OCI-LY3 (cell line): ENCODE results near the gene WIPF3.

Experiments
- H2AFZ ChIP-seq: fragments of 200-600, 300-600 bp; shearing (Covaris generic); 2 replicates; pipeline ENCODE4 v1.6.0; 2014; ENCODE audit warnings: antibody characterized with exemption, low read depth, low read length
- H3K27ac ChIP-seq: fragments of 200-600, 300-600 bp; sonication (generic); 2 replicates; pipeline ENCODE4 v1.5.1; 2014; ENCODE audit warnings: mild to moderate bottlenecking, low read length, moderate library complexity, mixed read lengths
- H3K27me3 ChIP-seq: fragments of 200-600, 300-600 bp; sonication (generic); 2 replicates; pipeline ENCODE4 v1.6.1; 2014; ENCODE audit warnings: low read depth, low read length, mixed read lengths
- H3K36me3 ChIP-seq: fragments of 200-600, 300-600 bp; sonication (generic); replicated peaks from 2 replicates; pipeline ENCODE3; 2014; ENCODE audit warnings: low read depth, low read length, mixed read lengths
- H3K4me1 ChIP-seq: fragments of 300-600, 200-600 bp; sonication (generic); 2 replicates; pipeline ENCODE4 v1.6.1; 2014; ENCODE audit warnings: low read length, mixed read lengths
- H3K4me2 ChIP-seq: fragments of 200-600, 300-600 bp; sonication (generic); 2 replicates; pipeline ENCODE4 v1.6.1; 2014; ENCODE audit warnings: low read length, mixed read lengths
- H3K4me3 ChIP-seq: fragments of 300-600, 200-600 bp; sonication (generic); 2 replicates; pipeline ENCODE4 v1.5.1; 2014; ENCODE audit warnings: antibody characterized with exemption, mild to moderate bottlenecking, low read length, moderate library complexity
- H3K79me2 ChIP-seq: fragments of 300-600, 200-600 bp; shearing (Covaris generic); 2 replicates; pipeline ENCODE4 v1.6.1; 2014; ENCODE audit warnings: mild to moderate bottlenecking, low read length, mixed read lengths
- H3K9ac ChIP-seq: fragments of 300-600, 200-600 bp; shearing (Covaris generic); 2 replicates; pipeline ENCODE4 v1.6.0; 2014; ENCODE audit warnings: mild to moderate bottlenecking, low read length, moderate library complexity
- H3K9me3 ChIP-seq: fragments of 200-600, 300-600 bp; shearing (Covaris generic); 2 replicates; pipeline ENCODE4 v1.6.1; 2014; ENCODE audit warnings: low read length, mixed read lengths; ENCODE audit not compliant: insufficient read depth
- H4K20me1 ChIP-seq: fragments of 200-600, 300-600 bp; sonication (generic); 2 replicates; pipeline ENCODE4 v1.6.1; 2016; ENCODE audit warnings: low read length, mixed read lengths; ENCODE audit not compliant: insufficient read depth
- EZH2phosphoT487 ChIP-seq: fragments of 200-600 bp; shearing (Covaris generic); IDR thresholded peaks from 2 replicates; pipeline ENCODE4 v1.6.1; 2018; ENCODE audit warnings: antibody characterized with exemption, mixed run types, low read depth
- TF ChIP-seq, protein P1 (sequence below): fragments of 200-600, 300-600 bp; sonication (generic); IDR thresholded peaks from 2 replicates; pipeline ENCODE4 v1.5.1; 2014; ENCODE audit warnings: antibody characterized with exemption, low read length, low read depth

WIPF3 gene

DNA sequence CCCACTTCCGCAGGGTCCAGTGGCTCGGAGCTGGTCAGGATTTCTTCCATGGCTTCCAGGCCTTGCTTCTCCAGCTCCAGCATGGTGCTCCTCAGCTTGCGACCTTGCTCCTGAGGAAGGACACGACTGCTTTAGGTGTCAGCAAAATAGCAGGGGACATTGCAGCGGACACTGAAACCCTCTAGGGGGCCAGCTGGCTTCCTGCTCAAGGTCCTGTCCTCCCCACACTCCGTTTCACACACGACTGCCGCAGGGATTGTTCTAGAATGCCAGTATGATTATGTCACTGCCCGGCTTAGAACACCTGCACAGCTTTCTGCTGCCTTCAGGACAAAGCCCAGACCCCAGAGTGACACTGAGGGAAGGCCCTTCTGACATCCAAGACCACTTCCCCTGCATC, 117.7 kb downstream of the WIPF3 start:
- no peak for TF ChIP-seq EZH2phosphoT487
- TF ChIP-seq, protein P1, sequence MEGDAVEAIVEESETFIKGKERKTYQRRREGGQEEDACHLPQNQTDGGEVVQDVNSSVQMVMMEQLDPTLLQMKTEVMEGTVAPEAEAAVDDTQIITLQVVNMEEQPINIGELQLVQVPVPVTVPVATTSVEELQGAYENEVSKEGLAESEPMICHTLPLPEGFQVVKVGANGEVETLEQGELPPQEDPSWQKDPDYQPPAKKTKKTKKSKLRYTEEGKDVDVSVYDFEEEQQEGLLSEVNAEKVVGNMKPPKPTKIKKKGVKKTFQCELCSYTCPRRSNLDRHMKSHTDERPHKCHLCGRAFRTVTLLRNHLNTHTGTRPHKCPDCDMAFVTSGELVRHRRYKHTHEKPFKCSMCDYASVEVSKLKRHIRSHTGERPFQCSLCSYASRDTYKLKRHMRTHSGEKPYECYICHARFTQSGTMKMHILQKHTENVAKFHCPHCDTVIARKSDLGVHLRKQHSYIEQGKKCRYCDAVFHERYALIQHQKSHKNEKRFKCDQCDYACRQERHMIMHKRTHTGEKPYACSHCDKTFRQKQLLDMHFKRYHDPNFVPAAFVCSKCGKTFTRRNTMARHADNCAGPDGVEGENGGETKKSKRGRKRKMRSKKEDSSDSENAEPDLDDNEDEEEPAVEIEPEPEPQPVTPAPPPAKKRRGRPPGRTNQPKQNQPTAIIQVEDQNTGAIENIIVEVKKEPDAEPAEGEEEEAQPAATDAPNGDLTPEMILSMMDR: no peak
- no peaks in the 10 kb centered on the region for H3K9me3 ChIP-seq

DNA sequence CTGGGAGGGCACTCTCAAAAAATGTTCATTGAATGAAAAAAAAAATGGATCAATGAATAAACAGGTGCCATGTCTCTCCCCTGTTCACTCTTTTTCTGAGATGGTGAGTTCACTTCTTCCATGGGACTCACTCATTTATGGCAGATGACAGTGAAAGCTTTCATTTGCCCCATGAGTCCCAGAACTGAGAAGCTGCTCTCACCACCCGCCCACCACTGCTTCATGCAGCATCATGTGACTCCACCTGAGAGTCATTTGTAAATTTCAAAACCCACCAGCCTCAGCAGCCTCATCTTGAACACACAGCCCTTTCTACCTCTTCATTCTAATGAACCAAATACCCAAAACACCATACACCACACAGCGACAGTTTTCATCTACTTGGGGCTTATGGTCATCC, 118.4 kb downstream of the WIPF3 start:
- Histone ChIP-seq H3K4me1 (no peaks in the 10 kb centered on the region), H3K9me3 (no peaks in the 10 kb centered on the region), H3K4me3 (no peak overlapping the region), H3K27me3 (no peaks in the 10 kb centered on the region), H4K20me1 (no peaks in the 10 kb centered on the region), H2AFZ (no peak overlapping the region), H3K9ac (no peak overlapping the region), H3K36me3 (no peaks in the 10 kb centered on the region), H3K27ac (no peak overlapping the region), H3K4me2 (no peak overlapping the region), H3K79me2 (no peaks in the 10 kb centered on the region)
- TF ChIP-seq EZH2phosphoT487: no peak
- TF ChIP-seq, protein P1: no peak

More for the DNA sequence above, 117.7 kb downstream of the WIPF3 start:
- Histone ChIP-seq H3K4me3 (no peak overlapping the region), H3K27ac (no peak overlapping the region), H3K4me1 (no peaks in the 10 kb centered on the region), H3K36me3 (no peaks in the 10 kb centered on the region), H3K27me3 (no peaks in the 10 kb centered on the region), H3K79me2 (no peaks in the 10 kb centered on the region), H2AFZ (no peak overlapping the region), H3K9ac (no peak overlapping the region), H4K20me1 (no peaks in the 10 kb centered on the region), H3K4me2 (no peak overlapping the region)

DNA sequence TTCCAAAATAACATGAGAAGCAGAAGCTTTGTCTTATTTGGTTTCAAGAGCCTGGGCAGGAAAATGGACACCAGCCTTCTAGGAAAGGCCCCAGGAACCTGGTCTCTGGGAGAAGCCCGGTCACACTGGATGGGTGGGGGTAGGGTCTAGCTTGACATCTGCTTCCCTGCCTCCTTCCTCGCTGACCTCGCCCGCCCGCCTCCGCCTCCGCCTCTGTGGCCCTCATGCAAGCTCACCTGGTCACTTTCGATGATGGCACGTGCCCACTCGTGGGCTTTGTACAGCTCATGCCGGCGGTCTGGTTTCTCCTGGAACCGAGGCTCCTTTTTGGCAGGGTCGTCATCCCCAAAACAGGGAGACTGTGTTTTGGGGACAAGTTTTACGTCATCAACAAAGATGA, 119.9 kb downstream of the WIPF3 start:
- H2AFZ ChIP-seq: no peak overlapping the region

DNA sequence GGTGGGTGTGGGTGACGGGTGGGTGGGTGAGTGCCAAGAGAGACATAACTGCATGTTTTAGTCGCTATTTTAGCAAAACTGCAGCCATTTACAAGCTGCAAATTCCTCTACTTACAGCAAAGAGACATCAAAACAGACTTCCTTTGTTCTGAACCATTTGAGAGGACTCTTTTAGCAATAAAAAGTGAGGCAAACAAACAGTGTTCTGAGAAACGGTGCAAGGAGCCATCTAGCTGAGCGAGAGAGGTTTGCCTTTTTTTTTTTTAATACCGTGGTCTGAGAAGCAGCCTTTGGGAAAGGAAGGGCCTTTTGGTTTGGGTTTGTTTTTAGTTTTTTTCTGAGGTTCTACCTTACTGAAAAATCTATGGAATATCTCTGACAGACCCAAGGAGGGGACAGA, 120.4 kb downstream of the WIPF3 start:
- Histone ChIP-seq H4K20me1 (no peaks in the 10 kb centered on the region), H3K79me2 (no peaks in the 10 kb centered on the region), H3K4me1 (no peaks in the 10 kb centered on the region), H3K9ac (no peak overlapping the region), H3K4me3 (no peak overlapping the region), H2AFZ (no peak overlapping the region), H3K4me2 (no peak overlapping the region), H3K36me3 (no peaks in the 10 kb centered on the region), H3K27ac (no peak overlapping the region), H3K9me3 (no peaks in the 10 kb centered on the region), H3K27me3 (no peaks in the 10 kb centered on the region)
- TF ChIP-seq, protein P1: no peak
- no peak for TF ChIP-seq EZH2phosphoT487

More for the DNA sequence above, 119.9 kb downstream of the WIPF3 start:
- no peaks in the 10 kb centered on the region for H4K20me1 ChIP-seq
- no peaks in the 10 kb centered on the region for H3K36me3 ChIP-seq
- H3K27ac ChIP-seq: no peak overlapping the region
- TF ChIP-seq, protein P1: no peak
- TF ChIP-seq EZH2phosphoT487: no peak
- H3K9ac ChIP-seq: no peak overlapping the region
- H3K4me1 ChIP-seq: no peaks in the 10 kb centered on the region
- H3K79me2 ChIP-seq: no peaks in the 10 kb centered on the region
- H3K27me3 ChIP-seq: no peaks in the 10 kb centered on the region
- H3K9me3 ChIP-seq: no peaks in the 10 kb centered on the region
- no peak overlapping the region for H3K4me2 ChIP-seq
- H3K4me3 ChIP-seq: no peak overlapping the region
